Activated CD4-positive, alpha-beta memory T cell treated with anti-CD3 and anti-CD28 coated beads, Interleukin-2, amount 10 ng/mL, durations not matched to agents 7 days and 5 days (primary cell): Measurements from ENCODE around the gene UBR3. TPM values are rescaled to one million over a fixed set of nuclear protein-coding genes. Genes with fewer than 3 reads are reported as not detected.

ENCODE experiments used
- CTCF ChIA-PET: fragments of 350-600 bp; sonication (Branson Sonifier 250); formaldehyde crosslinking; loops from one replicate; lab custom pipeline; 2021; ENCODE audit warnings: antibody characterized with exemption, inconsistent platforms; lab: Charles Lee
- POLR2A ChIA-PET: fragments of 350-600 bp; sonication (Branson Sonifier 250); formaldehyde crosslinking; loops from one replicate; lab custom pipeline; 2021; ENCODE audit warnings: antibody characterized with exemption; lab: Charles Lee
- DNase-seq: peaks from one replicate; pipeline ENCODE4 v3.0.0-alpha.2; 2020
- H3K27ac Mint-ChIP-seq: one replicate; pipeline ENCODE4 v1.8.0; 2021; ENCODE audit warnings: mild to moderate bottlenecking, mixed read lengths
- H3K27me3 Mint-ChIP-seq: one replicate; pipeline ENCODE4 v1.8.0; 2021; ENCODE audit warnings: mixed read lengths
- H3K36me3 Mint-ChIP-seq: one replicate; pipeline ENCODE4 v1.8.0; 2021; ENCODE audit warnings: low read depth, mixed read lengths
- H3K4me1 Mint-ChIP-seq: one replicate; pipeline ENCODE4 v1.8.0; 2021; ENCODE audit warnings: mixed read lengths
- H3K4me3 Mint-ChIP-seq: one replicate; pipeline ENCODE4 v1.8.0; 2021; ENCODE audit warnings: mild to moderate bottlenecking, mixed read lengths
- H3K9me3 Mint-ChIP-seq: one replicate; pipeline ENCODE4 v1.8.0; 2021; ENCODE audit warnings: mixed read lengths
- total RNA-seq, 2 experiments: library from RNA; stranded (reverse); gene quantifications; one replicate each; pipeline ENCODE4 v1.2.3, GENCODE V29; 2021

Gene UBR3, protein sequence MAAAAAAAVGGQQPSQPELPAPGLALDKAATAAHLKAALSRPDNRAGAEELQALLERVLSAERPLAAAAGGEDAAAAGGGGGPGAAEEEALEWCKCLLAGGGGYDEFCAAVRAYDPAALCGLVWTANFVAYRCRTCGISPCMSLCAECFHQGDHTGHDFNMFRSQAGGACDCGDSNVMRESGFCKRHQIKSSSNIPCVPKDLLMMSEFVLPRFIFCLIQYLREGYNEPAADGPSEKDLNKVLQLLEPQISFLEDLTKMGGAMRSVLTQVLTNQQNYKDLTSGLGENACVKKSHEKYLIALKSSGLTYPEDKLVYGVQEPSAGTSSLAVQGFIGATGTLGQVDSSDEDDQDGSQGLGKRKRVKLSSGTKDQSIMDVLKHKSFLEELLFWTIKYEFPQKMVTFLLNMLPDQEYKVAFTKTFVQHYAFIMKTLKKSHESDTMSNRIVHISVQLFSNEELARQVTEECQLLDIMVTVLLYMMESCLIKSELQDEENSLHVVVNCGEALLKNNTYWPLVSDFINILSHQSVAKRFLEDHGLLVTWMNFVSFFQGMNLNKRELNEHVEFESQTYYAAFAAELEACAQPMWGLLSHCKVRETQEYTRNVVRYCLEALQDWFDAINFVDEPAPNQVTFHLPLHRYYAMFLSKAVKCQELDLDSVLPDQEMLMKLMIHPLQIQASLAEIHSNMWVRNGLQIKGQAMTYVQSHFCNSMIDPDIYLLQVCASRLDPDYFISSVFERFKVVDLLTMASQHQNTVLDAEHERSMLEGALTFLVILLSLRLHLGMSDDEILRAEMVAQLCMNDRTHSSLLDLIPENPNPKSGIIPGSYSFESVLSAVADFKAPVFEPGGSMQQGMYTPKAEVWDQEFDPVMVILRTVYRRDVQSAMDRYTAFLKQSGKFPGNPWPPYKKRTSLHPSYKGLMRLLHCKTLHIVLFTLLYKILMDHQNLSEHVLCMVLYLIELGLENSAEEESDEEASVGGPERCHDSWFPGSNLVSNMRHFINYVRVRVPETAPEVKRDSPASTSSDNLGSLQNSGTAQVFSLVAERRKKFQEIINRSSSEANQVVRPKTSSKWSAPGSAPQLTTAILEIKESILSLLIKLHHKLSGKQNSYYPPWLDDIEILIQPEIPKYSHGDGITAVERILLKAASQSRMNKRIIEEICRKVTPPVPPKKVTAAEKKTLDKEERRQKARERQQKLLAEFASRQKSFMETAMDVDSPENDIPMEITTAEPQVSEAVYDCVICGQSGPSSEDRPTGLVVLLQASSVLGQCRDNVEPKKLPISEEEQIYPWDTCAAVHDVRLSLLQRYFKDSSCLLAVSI (N-terminal part only)
- total RNA-seq, result 10 to 100 TPM; 19.7 to 19.8 TPM

- H3K4me1 Mint-ChIP-seq, result peaks cover 47% of the 10 kb centered on the region
- H3K36me3 Mint-ChIP-seq, result peaks cover 22% of the 10 kb centered on the region
- POLR2A ChIA-PET, result interaction anchor here (0.7 to 2.4 kb wide), 13 partner anchors 9 to 255 kb away, joined by 3 to 20 read pairs (median 4); partner anchors contain the start of genes CFAP210, PHOSPHO2 and SSB
- H3K27me3 Mint-ChIP-seq, result no peaks in the 10 kb centered on the region
- DNase-seq, result peak; percentile 90
- peak within 1 kb of the TSS; percentile 93 for H3K4me3 Mint-ChIP-seq
- CTCF ChIA-PET, result interaction anchor here (0.9 to 2.2 kb wide), 11 partner anchors 13 to 1101 kb away, joined by 3 to 8 read pairs (median 3); partner anchors contain the start of genes GORASP2 and SSB
- H3K27ac Mint-ChIP-seq, result peak within 1 kb of the TSS; percentile 80
- H3K9me3 Mint-ChIP-seq, result no peaks in the 10 kb centered on the region
Measured at GRCh38 chr2:169827272-169828140, at the start of gene UBR3. UBR3 (plus strand) TSS chr2:169827454; CDS start chr2:169827508, 54 bp downstream.

GRCh38 chr2:169778446-169778845 is 48.8 kb upstream of the UBR3 start:
- CTCF ChIA-PET, result no interaction called here
- H3K27me3 Mint-ChIP-seq, result peaks cover 5% of the 10 kb centered on the region
- no peak overlapping the region for H3K27ac Mint-ChIP-seq
- DNase-seq, result no peak
- peaks cover 2% of the 10 kb centered on the region for H3K4me1 Mint-ChIP-seq
- POLR2A ChIA-PET, result no interaction called here
- no peaks in the 10 kb centered on the region for H3K9me3 Mint-ChIP-seq
- no peaks in the 10 kb centered on the region for H3K36me3 Mint-ChIP-seq
- H3K4me3 Mint-ChIP-seq, result no peak overlapping the region

DNA sequence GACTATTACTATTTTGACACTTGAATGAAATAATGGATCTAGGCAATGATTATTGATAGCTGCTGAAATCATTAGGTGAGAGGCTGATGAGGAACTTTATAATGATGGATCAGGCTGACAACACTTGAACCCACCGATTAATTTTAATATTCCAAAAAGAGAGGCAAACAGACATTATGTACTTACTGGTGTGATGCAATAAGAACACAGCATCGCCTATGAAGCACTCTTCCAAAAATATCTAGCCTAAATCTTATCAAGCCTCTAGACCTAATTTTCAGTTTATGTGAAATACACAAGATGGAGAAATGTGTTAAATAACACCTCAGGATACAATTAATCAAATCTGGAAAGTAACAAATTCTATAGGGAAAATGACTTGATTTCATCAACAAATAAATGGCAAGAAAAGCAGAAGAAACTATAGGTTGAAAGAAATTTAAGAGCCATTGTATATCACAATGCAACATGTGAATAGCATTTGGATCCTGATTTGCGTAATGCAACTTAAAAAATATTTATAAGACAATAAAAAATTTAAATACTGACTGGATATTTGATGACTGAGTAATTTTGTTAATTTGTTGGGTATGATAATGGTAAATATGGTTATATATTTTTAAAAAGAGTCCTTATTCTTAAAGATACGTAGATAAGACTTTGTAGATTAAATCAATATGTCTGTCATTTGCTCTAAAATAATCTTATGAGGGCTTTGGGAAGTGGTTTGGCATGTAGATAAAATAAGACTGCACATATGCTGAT is 45.8 kb upstream of the UBR3 start:
- Mint-ChIP-seq H3K4me1 (no peaks in the 10 kb centered on the region), H3K27ac (no peak overlapping the region), H3K27me3 (peaks cover 6% of the 10 kb centered on the region), H3K36me3 (no peaks in the 10 kb centered on the region), H3K9me3 (no peaks in the 10 kb centered on the region), H3K4me3 (no peak overlapping the region)
- ChIA-PET CTCF (no interaction called here), POLR2A (no interaction called here)
- no peak for DNase-seq

DNA sequence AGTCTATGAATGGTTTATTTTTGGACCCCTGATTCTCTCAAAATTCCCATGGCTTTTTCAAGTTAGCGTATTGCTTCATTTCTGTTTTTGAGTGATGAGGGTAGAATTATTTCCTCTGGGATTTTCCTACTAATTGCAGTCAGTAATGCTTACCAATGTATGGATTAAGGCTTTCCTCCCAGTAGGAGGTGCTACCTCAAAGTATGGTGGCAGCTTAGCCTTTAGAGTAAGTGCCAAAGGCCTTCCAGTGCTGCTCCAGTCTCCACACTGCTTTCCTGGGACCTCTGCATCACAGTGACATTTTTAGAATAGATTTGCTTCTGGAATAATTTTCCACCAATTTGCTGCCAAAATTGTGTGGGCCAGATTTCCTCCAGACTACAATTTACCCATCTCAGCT is 44.7 kb upstream of the UBR3 start:
- POLR2A ChIA-PET, result no interaction called here
- Mint-ChIP-seq H3K4me3 (no peak overlapping the region), H3K9me3 (no peaks in the 10 kb centered on the region), H3K4me1 (no peaks in the 10 kb centered on the region), H3K27ac (no peak overlapping the region), H3K36me3 (no peaks in the 10 kb centered on the region), H3K27me3 (peaks cover 6% of the 10 kb centered on the region)
- no peak for DNase-seq
- CTCF ChIA-PET, result no interaction called here

DNA sequence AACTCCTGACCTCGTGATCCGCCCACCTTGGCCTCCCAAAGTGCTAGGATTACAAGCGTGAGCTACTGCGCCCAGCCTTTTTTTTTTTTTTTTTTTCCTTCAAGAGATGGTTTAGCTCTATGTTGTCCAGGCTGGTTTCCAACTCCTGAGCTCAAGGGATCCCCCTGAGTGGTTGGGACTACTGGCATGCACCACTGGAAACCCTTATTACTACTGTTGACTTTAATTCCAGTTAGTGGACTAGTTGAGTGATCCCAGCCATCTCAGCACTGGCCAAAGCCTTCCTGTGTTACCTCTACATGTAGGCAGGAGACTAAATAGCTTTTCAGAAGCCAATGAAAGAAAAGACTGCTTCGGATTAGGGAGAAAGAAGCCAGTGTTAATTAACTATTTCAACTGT is 36.7 kb upstream of the UBR3 start:
- no peak overlapping the region for H3K27ac Mint-ChIP-seq
- H3K36me3 Mint-ChIP-seq, result no peaks in the 10 kb centered on the region
- POLR2A ChIA-PET, result interaction anchor here (0.6 kb wide), 1 partner anchor 1866 kb away, joined by 5 read pairs; no protein-coding TSS in a partner anchor
- peaks cover 6% of the 10 kb centered on the region for H3K4me1 Mint-ChIP-seq
- DNase-seq, result no peak
- no peak overlapping the region for H3K4me3 Mint-ChIP-seq
- CTCF ChIA-PET, result interaction anchor here (0.6 to 2.1 kb wide), 5 partner anchors 9 to 338 kb away, joined by 3 to 6 read pairs (median 4); no protein-coding TSS in a partner anchor
- H3K9me3 Mint-ChIP-seq, result no peaks in the 10 kb centered on the region
- H3K27me3 Mint-ChIP-seq, result peaks cover 18% of the 10 kb centered on the region

DNA sequence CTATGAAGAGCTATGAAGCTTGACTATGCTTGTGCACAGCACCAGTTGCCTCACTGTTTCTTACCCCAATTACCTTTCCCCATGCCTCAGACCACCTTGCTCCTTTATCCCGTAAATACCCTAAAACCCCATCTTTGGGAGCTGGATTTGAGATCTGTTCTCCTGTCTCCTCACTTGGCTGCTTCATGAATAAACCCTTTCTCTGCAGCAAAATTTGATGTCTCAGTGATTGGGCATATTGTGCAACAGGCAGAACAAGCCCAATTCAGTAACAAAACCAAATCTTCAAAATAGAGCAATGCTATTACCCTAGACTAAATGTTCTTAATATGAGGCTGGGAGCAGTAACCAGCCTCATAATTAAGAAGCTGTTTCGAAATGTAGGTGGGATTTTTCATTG is 32.1 kb upstream of the UBR3 start:
- Mint-ChIP-seq H3K27ac (no peak overlapping the region), H3K27me3 (peaks cover 2% of the 10 kb centered on the region), H3K4me1 (peaks cover 16% of the 10 kb centered on the region), H3K9me3 (no peaks in the 10 kb centered on the region), H3K36me3 (no peaks in the 10 kb centered on the region), H3K4me3 (no peak overlapping the region)
- CTCF ChIA-PET, result interaction anchor here (1.6 kb wide), 1 partner anchor 24 kb away, joined by 3 read pairs; no protein-coding TSS in a partner anchor
- DNase-seq, result no peak
- POLR2A ChIA-PET, result no interaction called here

- H3K27me3 Mint-ChIP-seq, result peaks cover 2% of the 10 kb centered on the region
- CTCF ChIA-PET, result interaction anchor here (0.6 to 1.0 kb wide), 3 partner anchors 18 to 100 kb away, joined by 3 read pairs; partner anchors contain the start of gene METTL5
- POLR2A ChIA-PET, result no interaction called here
Measured at GRCh38 chr2:169796441-169796840, 30.8 kb upstream of the UBR3 start.

DNA sequence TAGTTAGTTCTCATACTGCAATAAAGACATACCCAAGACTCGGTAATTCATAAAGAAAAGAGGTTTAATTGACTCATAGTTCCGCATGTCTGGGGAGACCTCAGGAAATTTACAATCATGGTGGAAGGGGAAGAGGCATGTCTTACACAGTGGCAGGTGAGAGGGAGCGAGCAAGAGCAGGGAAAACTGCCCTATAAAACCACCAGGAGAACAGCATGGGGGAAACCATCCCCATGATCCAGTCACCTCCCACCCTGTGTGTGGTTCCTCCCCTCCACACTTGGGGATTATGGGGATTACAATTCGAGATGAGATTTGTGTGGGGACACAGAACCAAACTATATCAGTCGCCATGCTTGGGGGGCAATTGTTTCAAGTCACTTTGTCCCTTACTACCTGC is 29.7 kb upstream of the UBR3 start:
- no peak for DNase-seq
- CTCF ChIA-PET, result no interaction called here
- POLR2A ChIA-PET, result interaction anchor here (1.5 kb wide), 1 partner anchor 26 kb away, joined by 7 read pairs; no protein-coding TSS in a partner anchor
- Mint-ChIP-seq H3K9me3 (no peaks in the 10 kb centered on the region), H3K4me3 (peak overlapping the region; percentile 21), H3K36me3 (peaks cover 14% of the 10 kb centered on the region), H3K27me3 (peaks cover 2% of the 10 kb centered on the region), H3K4me1 (peaks cover 32% of the 10 kb centered on the region), H3K27ac (no peak overlapping the region)

More at GRCh38 chr2:169796441-169796840, 30.8 kb upstream of the UBR3 start:
- Mint-ChIP-seq H3K4me1 (peaks cover 23% of the 10 kb centered on the region), H3K4me3 (no peak overlapping the region), H3K36me3 (peaks cover 5% of the 10 kb centered on the region), H3K27ac (no peak overlapping the region), H3K9me3 (no peaks in the 10 kb centered on the region)
- DNase-seq, result no peak

DNA sequence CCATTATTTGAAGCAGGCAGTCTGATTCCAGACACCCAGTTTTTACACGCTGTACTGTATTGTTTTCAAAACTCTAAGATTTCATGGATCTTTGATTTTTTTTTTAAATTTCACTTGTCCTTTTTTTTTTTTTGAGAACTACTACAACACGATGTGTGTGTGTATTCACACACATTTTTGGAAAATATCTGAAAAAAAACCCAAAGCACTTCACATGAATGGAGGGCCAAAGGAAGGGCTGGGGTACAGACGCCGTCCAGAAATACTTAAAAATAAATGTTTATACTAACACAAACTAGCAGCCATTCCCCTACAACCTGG is 28.9 kb upstream of the UBR3 start:
- ChIA-PET POLR2A (interaction anchor here (0.7 to 2.5 kb wide), 6 partner anchors 10 to 691 kb away, joined by 3 to 20 read pairs (median 5); partner anchors contain the start of gene UBR3), CTCF (interaction anchor here (0.8 to 1.0 kb wide), 2 partner anchors 23 to 1130 kb away, joined by 3 read pairs; partner anchors contain the start of gene GORASP2)
- peaks cover 35% of the 10 kb centered on the region for H3K4me1 Mint-ChIP-seq
- H3K27ac Mint-ChIP-seq, result peak overlapping the region; percentile 86
- peaks cover 2% of the 10 kb centered on the region for H3K27me3 Mint-ChIP-seq
- peak overlapping the region; percentile 82 for H3K4me3 Mint-ChIP-seq
- DNase-seq, result no peak
- H3K36me3 Mint-ChIP-seq, result peaks cover 15% of the 10 kb centered on the region
- H3K9me3 Mint-ChIP-seq, result no peaks in the 10 kb centered on the region

GRCh38 chr2:169798718-169799592 is 28.3 kb upstream of the UBR3 start, which contains the start of gene SSB:
SSB (plus strand) TSS chr2:169798871; CDS start chr2:169800961, 2,090 bp downstream.
- peaks cover 35% of the 10 kb centered on the region for H3K4me1 Mint-ChIP-seq
- peak; percentile 96 for DNase-seq
- peak within 1 kb of the TSS; percentile 86 for H3K27ac Mint-ChIP-seq
- CTCF ChIA-PET, result interaction anchor here (0.7 to 1.1 kb wide), 4 partner anchors 9 to 1130 kb away, joined by 3 read pairs; partner anchors contain the start of genes GORASP2 and UBR3
- POLR2A ChIA-PET, result interaction anchor here (0.7 to 2.5 kb wide), 6 partner anchors 11 to 691 kb away, joined by 3 to 20 read pairs (median 5); partner anchors contain the start of gene UBR3
- no peaks in the 10 kb centered on the region for H3K9me3 Mint-ChIP-seq
- peaks cover 2% of the 10 kb centered on the region for H3K27me3 Mint-ChIP-seq
- H3K36me3 Mint-ChIP-seq, result peaks cover 15% of the 10 kb centered on the region
- peak within 1 kb of the TSS; percentile 82 for H3K4me3 Mint-ChIP-seq
